ENCODE data around the gene RERE. TPM values are rescaled to one million over a fixed set of nuclear protein-coding genes. Genes with fewer than 3 reads are reported as not detected.

Gene RERE
- total RNA-seq, 2 donors from 2014 or later, result 207 to 322 TPM

GRCh38 chr1:8754247-8754650 is 63.2 kb downstream of the RERE start:
- H3K27me3 ChIP-seq (replicated peaks; ENCODE audit: insufficient read depth), result no peaks in the 10 kb centered on the region
- intact Hi-C loops (cut with DNase I), result no loop called here
- no peaks in the 10 kb centered on the region for H3K9me3 ChIP-seq
- H3K4me1 ChIP-seq (replicated peaks), result no peaks in the 10 kb centered on the region
- no peak overlapping the region for H3K27ac ChIP-seq
- WGBS, result 69% methylated on average over 1 of the region's 1 CpG
- no peaks in the 10 kb centered on the region for H3K36me3 ChIP-seq
- TF ChIP-seq, protein P1, sequence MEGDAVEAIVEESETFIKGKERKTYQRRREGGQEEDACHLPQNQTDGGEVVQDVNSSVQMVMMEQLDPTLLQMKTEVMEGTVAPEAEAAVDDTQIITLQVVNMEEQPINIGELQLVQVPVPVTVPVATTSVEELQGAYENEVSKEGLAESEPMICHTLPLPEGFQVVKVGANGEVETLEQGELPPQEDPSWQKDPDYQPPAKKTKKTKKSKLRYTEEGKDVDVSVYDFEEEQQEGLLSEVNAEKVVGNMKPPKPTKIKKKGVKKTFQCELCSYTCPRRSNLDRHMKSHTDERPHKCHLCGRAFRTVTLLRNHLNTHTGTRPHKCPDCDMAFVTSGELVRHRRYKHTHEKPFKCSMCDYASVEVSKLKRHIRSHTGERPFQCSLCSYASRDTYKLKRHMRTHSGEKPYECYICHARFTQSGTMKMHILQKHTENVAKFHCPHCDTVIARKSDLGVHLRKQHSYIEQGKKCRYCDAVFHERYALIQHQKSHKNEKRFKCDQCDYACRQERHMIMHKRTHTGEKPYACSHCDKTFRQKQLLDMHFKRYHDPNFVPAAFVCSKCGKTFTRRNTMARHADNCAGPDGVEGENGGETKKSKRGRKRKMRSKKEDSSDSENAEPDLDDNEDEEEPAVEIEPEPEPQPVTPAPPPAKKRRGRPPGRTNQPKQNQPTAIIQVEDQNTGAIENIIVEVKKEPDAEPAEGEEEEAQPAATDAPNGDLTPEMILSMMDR (IDR thresholded peaks at IDR 0.05), result no peak
- TF ChIP-seq POLR2AphosphoS5 (IDR thresholded peaks at IDR 0.05) (no peak), POLR2A (IDR thresholded peaks at IDR 0.05) (no peak)
- no peak for DNase-seq (ENCODE audit: low spot score)
- H3K4me3 ChIP-seq, result no peak overlapping the region

- no peak for DNase-seq (ENCODE audit: low spot score)
- Histone ChIP-seq H3K4me1 (replicated peaks) (no peaks in the 10 kb centered on the region), H3K9me3 (no peaks in the 10 kb centered on the region), H3K36me3 (no peaks in the 10 kb centered on the region), H3K27me3 (replicated peaks; ENCODE audit: insufficient read depth) (no peaks in the 10 kb centered on the region), H3K4me3 (no peak overlapping the region), H3K27ac (no peak overlapping the region)
- intact Hi-C loops (cut with DNase I), result no loop called here
- no peak for TF ChIP-seq POLR2AphosphoS5 (IDR thresholded peaks at IDR 0.05)
- TF ChIP-seq, protein P1 (IDR thresholded peaks at IDR 0.05), result no peak
- TF ChIP-seq POLR2A (IDR thresholded peaks at IDR 0.05), result no peak
Observed at GRCh38 chr1:8753736-8754135, 63.7 kb downstream of the RERE start.

DNA sequence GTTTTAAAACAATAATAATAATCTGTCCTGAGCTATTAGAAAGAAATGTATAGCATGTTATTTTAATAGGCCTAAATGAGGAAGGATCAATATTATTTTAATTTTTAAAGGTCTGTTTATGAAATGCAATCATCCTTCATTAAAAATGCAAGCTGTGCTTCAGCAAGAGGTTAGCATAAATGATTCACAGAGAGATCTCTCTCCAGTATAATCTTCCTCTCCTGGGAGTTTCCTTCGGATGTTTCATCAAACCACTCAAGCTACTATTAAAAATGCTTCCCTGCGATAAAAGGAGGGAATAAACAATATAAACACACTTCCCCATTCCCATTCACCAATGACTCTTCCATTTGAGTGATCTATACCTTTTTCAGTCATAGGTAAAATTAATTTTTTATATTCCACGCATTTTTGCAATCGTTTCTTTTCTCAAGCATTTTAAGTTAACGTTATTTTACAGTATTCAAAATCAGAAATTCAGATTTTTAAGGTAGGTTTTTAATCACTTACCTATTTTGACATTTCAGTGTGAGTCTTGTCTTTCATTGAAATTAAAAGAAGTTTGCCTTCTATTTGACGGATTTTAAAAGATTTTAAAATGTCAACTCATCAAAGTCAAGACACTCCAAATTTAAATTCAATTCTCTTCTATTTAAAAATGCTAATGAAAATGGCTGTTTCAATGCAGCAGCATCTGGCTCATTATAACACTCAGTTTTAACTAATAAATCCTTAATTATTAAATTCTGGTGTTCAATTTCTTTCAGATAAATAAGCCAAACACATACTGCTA is 64.3 kb downstream of the RERE start:
- WGBS, result 93% methylated on average over 6 of the region's 6 CpGs
- no peak overlapping the region for H3K27ac ChIP-seq
- intact Hi-C loops (cut with DNase I), result no loop called here
- H3K4me1 ChIP-seq (replicated peaks), result no peaks in the 10 kb centered on the region
- H3K4me3 ChIP-seq, result no peak overlapping the region
- no peak for DNase-seq (ENCODE audit: low spot score)
- no peaks in the 10 kb centered on the region for H3K36me3 ChIP-seq
- TF ChIP-seq POLR2AphosphoS5 (IDR thresholded peaks at IDR 0.05) (no peak), POLR2A (IDR thresholded peaks at IDR 0.05) (no peak)
- TF ChIP-seq, protein P1 (IDR thresholded peaks at IDR 0.05), result no peak
- H3K9me3 ChIP-seq, result no peaks in the 10 kb centered on the region
- H3K27me3 ChIP-seq (replicated peaks; ENCODE audit: insufficient read depth), result no peaks in the 10 kb centered on the region

- no peaks in the 10 kb centered on the region for H3K36me3 ChIP-seq
- DNase-seq (ENCODE audit: low spot score), result no peak
- no peaks in the 10 kb centered on the region for H3K9me3 ChIP-seq
- H3K27me3 ChIP-seq (replicated peaks; ENCODE audit: insufficient read depth), result no peaks in the 10 kb centered on the region
- H3K4me3 ChIP-seq, result no peak overlapping the region
- intact Hi-C loops (cut with DNase I), result no loop called here
- no peak overlapping the region for H3K27ac ChIP-seq
- TF ChIP-seq, protein P1 (IDR thresholded peaks at IDR 0.05), result no peak
- TF ChIP-seq POLR2A (IDR thresholded peaks at IDR 0.05) (no peak), POLR2AphosphoS5 (IDR thresholded peaks at IDR 0.05) (no peak)
- H3K4me1 ChIP-seq (replicated peaks), result no peaks in the 10 kb centered on the region
- 95% methylated on average over 2 of the region's 2 CpGs for WGBS
Observed at GRCh38 chr1:8752411-8752810, 65.0 kb downstream of the RERE start.

GRCh38 chr1:8751984-8752383 is 65.5 kb downstream of the RERE start:
- H3K9me3 ChIP-seq, result no peaks in the 10 kb centered on the region
- TF ChIP-seq POLR2AphosphoS5 (IDR thresholded peaks at IDR 0.05) (no peak), POLR2A (IDR thresholded peaks at IDR 0.05) (no peak)
- TF ChIP-seq, protein P1 (IDR thresholded peaks at IDR 0.05), result no peak
- intact Hi-C loops (cut with DNase I), result no loop called here

More at GRCh38 chr1:8751984-8752383, 65.5 kb downstream of the RERE start:
- no peak overlapping the region for H3K4me3 ChIP-seq
- no peaks in the 10 kb centered on the region for H3K36me3 ChIP-seq
- H3K27ac ChIP-seq, result no peak overlapping the region
- DNase-seq (ENCODE audit: low spot score), result no peak
- no peaks in the 10 kb centered on the region for H3K27me3 ChIP-seq (replicated peaks; ENCODE audit: insufficient read depth)
- WGBS, result 93% methylated on average over 4 of the region's 4 CpGs
- H3K4me1 ChIP-seq (replicated peaks), result no peaks in the 10 kb centered on the region
